CD14-positive monocyte (primary cell): ENCODE results near the gene HEMK1. TPM values are rescaled to one million over a fixed set of nuclear protein-coding genes. Genes with fewer than 3 reads are reported as not detected.

ENCODE experiments used
- DNase-seq, 3 donors: peaks; one replicate each; pipeline ENCODE4 v3.0.0-alpha.2; 2011 to 2022
- H2AFZ ChIP-seq: 2 replicates; pipeline ENCODE4 v1.6.0; 2012; ENCODE audit warnings: mild to moderate bottlenecking, low read depth, low read length, inconsistent platforms; ENCODE audit not compliant: insufficient read depth, poor library complexity, severe bottlenecking
- H3K27ac ChIP-seq, 2 donors: 1 replicate in 1 of 2; 2 replicates in 1 of 2; pipeline ENCODE4 v1.5.1; 2012 to 2013; ENCODE audit warnings: low read length in 2 of 2, control low read depth in 1 of 2, inconsistent platforms in 1 of 2, low read depth in 1 of 2, mild to moderate bottlenecking in 1 of 2
- H3K27me3 ChIP-seq, 2 donors: one replicate each; pipeline versions ENCODE4 v1.6.0 to v1.6.1; 2011 to 2013; ENCODE audit warnings: low read length in 2 of 2; ENCODE audit not compliant: control insufficient read depth in 2 of 2, insufficient read depth in 2 of 2
- H3K36me3 ChIP-seq, 2 donors: replicated peaks in 1 of 2; 1 replicate in 1 of 2; 2 replicates in 1 of 2; pipeline versions ENCODE4 v1.5.1 to v1.6.1; 2012 to 2013; ENCODE audit warnings: low read length in 2 of 2, control low read depth in 1 of 2, inconsistent platforms in 1 of 2, mild to moderate bottlenecking in 1 of 2; ENCODE audit not compliant: insufficient read depth in 2 of 2, control insufficient read depth in 1 of 2
- H3K4me1 ChIP-seq, 2 donors: 1 replicate in 1 of 2; 2 replicates in 1 of 2; pipeline versions ENCODE4 v1.5.1 to v1.6.1; 2012 to 2013; ENCODE audit warnings: low read length in 2 of 2, control low read depth in 1 of 2, inconsistent platforms in 1 of 2, mild to moderate bottlenecking in 1 of 2, moderate library complexity in 1 of 2; ENCODE audit not compliant: insufficient read depth in 2 of 2, control insufficient read depth in 1 of 2
- H3K4me2 ChIP-seq: replicated peaks from 2 replicates; pipeline ENCODE3; 2012; ENCODE audit warnings: low read length, moderate library complexity, mild to moderate bottlenecking; ENCODE audit not compliant: poor library complexity, severe bottlenecking; ENCODE audit errors: extremely low read depth
- H3K4me3 ChIP-seq, 3 experiments: fragments of 200-600 bp in 1 of 3; sonication (generic) in 1 of 3; replicated peaks in 1 of 3; 1 replicate in 2 of 3; 2 replicates in 1 of 3; pipeline ENCODE4 v1.5.1; 2011 to 2013; ENCODE audit warnings: low read length in 3 of 3, mild to moderate bottlenecking in 3 of 3, control low read depth in 2 of 3, low read depth in 2 of 3, inconsistent platforms in 1 of 3, moderate library complexity in 1 of 3
- H3K79me2 ChIP-seq: 2 replicates; pipeline ENCODE4 v1.6.0; 2012; ENCODE audit warnings: mild to moderate bottlenecking, control low read depth, inconsistent platforms, low read length, moderate library complexity; ENCODE audit not compliant: insufficient read depth
- H3K9ac ChIP-seq: 2 replicates; pipeline ENCODE4 v1.6.0; 2017; ENCODE audit warnings: low read length, mild to moderate bottlenecking; ENCODE audit not compliant: insufficient read depth, poor library complexity, severe bottlenecking
- H3K9me3 ChIP-seq, 2 donors: replicated peaks in 1 of 2; 1 replicate in 1 of 2; 2 replicates in 1 of 2; pipeline versions ENCODE4 v1.5.1 to v1.6.1; 2012 to 2013; ENCODE audit warnings: low read length in 2 of 2, control low read depth in 1 of 2; ENCODE audit not compliant: control insufficient read depth in 1 of 2, insufficient read depth in 1 of 2
- H4K20me1 ChIP-seq: 2 replicates; pipeline ENCODE4 v1.6.0; 2012; ENCODE audit warnings: mild to moderate bottlenecking, low read length, control low read depth, moderate library complexity; ENCODE audit not compliant: insufficient read depth
- H3K27ac Mint-ChIP-seq, 7 donors: one replicate each; pipeline ENCODE4 v1.8.0; 2020; ENCODE audit warnings: mild to moderate bottlenecking in 7 of 7, mixed read lengths in 7 of 7, moderate library complexity in 6 of 7, inconsistent platforms in 2 of 7
- H3K27me3 Mint-ChIP-seq, 3 donors: one replicate each; pipeline ENCODE4 v1.8.0; 2021 to 2022; ENCODE audit warnings: low read depth in 3 of 3, mild to moderate bottlenecking in 3 of 3, mixed read lengths in 3 of 3, moderate library complexity in 3 of 3, inconsistent platforms in 1 of 3
- H3K36me3 Mint-ChIP-seq, 2 donors: one replicate each; pipeline ENCODE4 v1.8.0; 2020; ENCODE audit warnings: mixed read lengths in 2 of 2, inconsistent platforms in 1 of 2, mild to moderate bottlenecking in 1 of 2
- H3K4me1 Mint-ChIP-seq: one replicate; pipeline ENCODE4 v1.8.0; 2020; ENCODE audit warnings: mild to moderate bottlenecking, mixed read lengths
- H3K4me3 Mint-ChIP-seq, 2 donors: one replicate each; pipeline ENCODE4 v1.8.0; 2020; ENCODE audit warnings: mild to moderate bottlenecking in 2 of 2, mixed read lengths in 2 of 2, moderate library complexity in 1 of 2
- H3K9me3 Mint-ChIP-seq, 7 donors: one replicate each; pipeline ENCODE4 v1.8.0; 2020 to 2022; ENCODE audit warnings: mixed read lengths in 7 of 7, mild to moderate bottlenecking in 6 of 7, moderate library complexity in 6 of 7, inconsistent platforms in 2 of 7
- CTCF ChIP-seq: fragments of 200-600 bp; IDR thresholded peaks from one replicate; pipeline ENCODE4 v1.8.0; 2022; ENCODE audit warnings: antibody characterized with exemption, mild to moderate bottlenecking
- WGBS: methylation state at CpG from one replicate; pipeline ENCODE4 v1.1.5; 2013; ENCODE audit warnings: missing lambda C conversion rate; ENCODE audit not compliant: insufficient coverage; 5-methylcytosine and 5-hydroxymethylcytosine counted together
- intact Hi-C, 2 donors: fragments of 100-400 bp; cut with micrococcal nuclease; formaldehyde crosslinking; loops; one replicate each; pipeline versions ENCODE4 v1.15.0 to v1.15.1; 2023
- polyA plus RNA-seq, 3 donors: library from polyadenylated mRNA; depleted of rRNA in 1 of 3; unstranded in 2 of 3; stranded (reverse) in 1 of 3; fragments of 300-500 nt in 2 of 3; fragments of >200 nt in 1 of 3; fragmentation: Illumina TruSeq in 2 of 3; gene quantifications; 1 replicate in 2 of 3; 2 replicates in 1 of 3; pipeline ENCODE4 v1.2.3, GENCODE V29; 2012 to 2021

Gene HEMK1
- polyA plus RNA-seq, 3 donors = 10.1 to 14.0 (median 12.1) TPM

- Histone ChIP-seq H3K27ac (peak overlapping the region in 1 of 2 donors; percentile 83), H3K36me3 (peaks cover under 1 to 4% of the 10 kb centered on the region in 2 donors), H3K4me1 (peaks cover 72 to 83% of the 10 kb centered on the region in 2 donors), H3K9me3 (no peaks in the 10 kb centered on the region), H3K27me3 (no peaks in the 10 kb centered on the region), H4K20me1 (peaks cover 29% of the 10 kb centered on the region), H3K4me3 (no peak overlapping the region), H3K79me2 (peaks cover 52% of the 10 kb centered on the region), H3K9ac (no peak overlapping the region), H3K4me2 (peak overlapping the region; percentile 96), H2AFZ (no peak overlapping the region)
- peak overlapping the region in 1 of 2 donors; percentile 93 for H3K4me3 Mint-ChIP-seq
- no peaks in the 10 kb centered on the region for H3K9me3 Mint-ChIP-seq
- no peak for TF ChIP-seq CTCF
- DNase-seq = no peak
- peak overlapping the region in 2 of 7 donors; percentile 21 to 82 for H3K27ac Mint-ChIP-seq
- intact Hi-C loops = loop anchor here (1.0 to 5.0 kb wide), 3 partner anchors 41 to 774 kb away; partner anchors contain the start of genes CYB561D2 (in 1 of the 2), MANF (in 1 of the 2) and NPRL2 (in 1 of the 2)
- peaks cover 0 to 1% (median 0%) of the 10 kb centered on the region in 3 donors for H3K27me3 Mint-ChIP-seq
- peaks cover 5 to 9% of the 10 kb centered on the region in 2 donors for H3K36me3 Mint-ChIP-seq
- WGBS = 43% methylated on average over 4 of the region's 6 CpGs
- H3K4me1 Mint-ChIP-seq = peaks cover 68% of the 10 kb centered on the region
Observed at GRCh38 chr3:50612970-50613846, 43.9 kb downstream of the HEMK1 start.

- no peak overlapping the region for H3K27ac ChIP-seq
- DNase-seq = no peak
- H3K9me3 ChIP-seq = no peaks in the 10 kb centered on the region
- H3K27ac Mint-ChIP-seq = no peak overlapping the region
- no peaks in the 10 kb centered on the region for H3K27me3 ChIP-seq
- TF ChIP-seq CTCF = no peak
- intact Hi-C loops = loop anchor here in 1 of 2 donors (5.0 kb wide), 1 partner anchor 258 kb away; the partner anchor contains the start of gene TMEM115
- peaks cover 9 to 15% of the 10 kb centered on the region in 2 donors for H3K36me3 Mint-ChIP-seq
- H4K20me1 ChIP-seq = peaks cover 9% of the 10 kb centered on the region
- 88% methylated on average over 1 of the region's 1 CpG for WGBS
- no peak overlapping the region for H3K9ac ChIP-seq
- H3K9me3 Mint-ChIP-seq = no peaks in the 10 kb centered on the region
- peaks cover 72 to 83% of the 10 kb centered on the region in 2 donors for H3K4me1 ChIP-seq
- no peak overlapping the region for H3K4me2 ChIP-seq
- H3K4me1 Mint-ChIP-seq = peaks cover 66% of the 10 kb centered on the region
- H3K4me3 ChIP-seq = no peak overlapping the region
- peaks cover 52% of the 10 kb centered on the region for H3K79me2 ChIP-seq
- peaks cover 0 to 5% of the 10 kb centered on the region in 2 donors for H3K36me3 ChIP-seq
- no peak overlapping the region for H2AFZ ChIP-seq
- no peak overlapping the region for H3K4me3 Mint-ChIP-seq
- H3K27me3 Mint-ChIP-seq = peaks cover 0 to 1% (median 0%) of the 10 kb centered on the region in 3 donors
Observed at GRCh38 chr3:50615190-50615589, 45.9 kb downstream of the HEMK1 start.
